GM18870 (cell line): ENCODE data around the gene SLC11A2.
"Not testable (repeated sequence)": the region's sequence is repeated elsewhere in the genome, so short reads cannot be mapped to it uniquely, and the experiment has no call there.

Source experiments
- ATAC-seq: cut with Tn5 transposase; IDR thresholded peaks from one replicate; pipeline ENCODE4 v1.9.1; 2021; ENCODE audit warnings: moderate library complexity; ENCODE audit not compliant: unreplicated experiment

Gene SLC11A2

DNA sequence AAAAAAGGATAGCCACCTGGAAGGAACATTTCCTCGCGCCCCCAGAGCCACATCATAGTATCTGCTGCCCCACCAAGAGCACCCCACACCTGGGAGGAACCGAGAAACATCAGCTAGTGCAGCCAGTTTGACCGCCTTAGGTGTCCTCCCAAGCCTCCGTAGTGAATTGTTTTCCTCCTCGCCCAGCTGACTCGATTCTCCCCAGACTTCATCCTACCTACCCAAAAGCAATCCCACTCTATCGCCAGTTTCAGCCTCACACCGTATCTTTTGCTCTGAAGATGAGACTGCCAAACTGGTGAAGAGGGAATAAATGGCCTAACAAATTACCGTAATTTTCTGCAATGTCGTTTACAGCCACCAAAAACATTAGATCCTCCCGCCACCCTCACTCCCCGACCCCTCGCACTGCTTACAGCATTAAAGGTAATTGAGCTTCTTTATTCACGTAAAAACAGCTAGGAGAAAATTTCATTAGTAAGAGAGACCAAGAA is 1.2 kb upstream of the SLC11A2 start:
- no peak for ATAC-seq

DNA sequence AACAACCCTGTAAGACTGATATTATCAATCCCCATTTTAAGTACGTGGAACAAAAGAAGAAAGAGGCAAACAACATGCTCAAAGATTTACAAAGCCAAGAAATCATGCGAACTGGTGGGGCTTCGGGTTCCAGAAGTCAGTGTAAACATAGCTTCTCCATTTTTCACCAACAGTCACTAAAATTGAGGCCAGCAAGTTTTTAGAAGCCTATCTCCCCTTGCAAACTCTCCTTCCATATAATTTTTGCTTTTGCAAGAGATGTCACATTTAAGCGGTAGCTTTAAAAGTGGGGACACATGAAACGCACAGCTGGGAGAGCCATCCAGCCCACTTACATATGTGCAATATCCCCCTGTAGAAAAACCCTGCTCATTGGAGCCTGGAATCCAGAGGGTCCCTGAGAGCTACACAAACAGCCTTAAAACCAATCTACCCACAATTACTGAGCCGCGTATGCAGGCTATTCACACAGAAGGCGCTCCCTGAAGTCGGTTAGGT is 797 bp downstream of the SLC11A2 start:
- no peak for ATAC-seq

DNA sequence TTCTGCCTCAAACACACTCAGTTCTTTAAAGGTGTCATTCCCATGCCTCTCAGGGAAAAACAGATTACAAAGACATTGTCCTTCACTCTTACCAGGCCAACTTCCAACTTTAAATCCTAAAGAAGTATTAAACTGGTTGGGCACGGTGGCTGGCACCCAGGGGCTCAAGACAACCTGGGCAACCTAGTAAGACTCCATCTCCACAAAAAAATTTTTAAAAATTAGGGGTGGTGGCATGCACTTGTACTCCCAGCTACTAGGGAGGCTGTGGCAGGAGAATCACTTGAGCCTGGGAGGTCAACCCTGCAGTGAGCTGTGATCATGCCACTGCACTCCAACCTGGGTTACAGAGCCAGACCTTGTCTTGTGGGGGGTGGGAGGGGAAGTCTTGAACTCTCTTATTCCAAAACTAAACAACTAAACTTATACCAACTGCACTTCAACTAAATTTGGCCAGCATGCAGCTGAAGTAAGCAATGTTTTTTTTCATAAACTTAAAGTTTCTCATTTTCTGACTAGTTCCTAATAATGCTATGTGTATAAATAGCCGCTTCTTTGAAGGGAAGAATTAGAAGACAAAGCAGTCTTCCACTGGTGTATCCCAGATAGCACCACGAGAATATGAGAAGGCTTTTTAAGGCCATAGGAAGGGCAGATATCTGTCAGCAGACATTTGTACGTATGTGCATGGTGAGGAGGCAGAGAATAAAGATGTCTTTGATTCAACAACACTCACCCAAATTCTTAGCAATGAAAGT is 2.4 kb downstream of the SLC11A2 start:
- no peak for ATAC-seq

DNA sequence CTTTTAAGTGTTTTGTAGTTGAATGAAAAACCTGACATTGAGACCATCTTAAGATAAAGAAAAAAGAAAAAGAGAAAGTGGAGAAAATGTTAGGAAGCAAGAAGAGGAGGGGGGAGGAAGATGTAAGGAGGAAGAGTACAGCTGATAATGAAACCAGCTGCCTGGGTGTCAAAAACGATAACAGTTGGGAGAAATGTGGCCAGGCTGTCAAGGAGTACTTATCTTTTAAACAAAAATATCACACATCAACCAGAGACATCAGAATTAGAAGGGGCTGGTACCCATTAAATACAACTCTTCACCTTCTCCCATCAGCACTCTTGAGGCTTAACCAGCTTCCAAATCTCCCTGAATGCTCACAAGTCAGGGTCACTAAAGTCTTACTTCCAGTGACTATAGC is 4.5 kb downstream of the SLC11A2 start:
- no peak for ATAC-seq

DNA sequence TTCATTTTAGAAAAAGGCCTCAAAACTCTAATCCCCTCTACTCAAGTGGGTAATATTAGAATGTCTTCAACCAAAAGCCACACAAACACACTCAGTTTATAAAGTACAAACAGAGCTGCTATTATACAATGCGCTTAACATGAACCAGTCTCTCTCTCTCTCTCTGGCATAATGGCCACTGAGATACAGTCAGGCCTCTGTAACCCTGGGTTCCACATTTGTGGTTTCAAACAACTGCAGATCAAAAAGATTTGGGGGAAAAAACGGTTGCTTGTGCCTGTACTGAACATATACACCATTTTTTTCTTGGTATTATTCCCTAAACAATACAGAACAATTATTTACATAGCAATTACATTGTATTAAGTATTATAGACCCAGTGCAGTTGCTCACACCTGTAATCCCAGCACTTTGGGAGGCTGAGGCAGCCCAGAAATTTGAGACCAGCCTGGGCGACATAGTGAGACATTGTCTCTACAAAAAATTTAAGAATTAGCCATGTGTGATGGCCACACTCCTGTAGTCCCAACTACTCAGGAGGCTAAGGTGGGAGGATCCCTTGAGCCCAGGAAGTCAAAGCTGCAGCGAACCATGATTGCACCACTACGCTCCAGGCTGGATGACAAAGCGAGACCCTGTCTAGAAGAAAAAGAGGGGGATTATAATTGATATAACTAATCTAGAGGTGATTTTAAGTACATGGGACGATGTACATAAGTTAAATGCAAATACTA is 5.6 kb downstream of the SLC11A2 start:
- no peak for ATAC-seq

DNA sequence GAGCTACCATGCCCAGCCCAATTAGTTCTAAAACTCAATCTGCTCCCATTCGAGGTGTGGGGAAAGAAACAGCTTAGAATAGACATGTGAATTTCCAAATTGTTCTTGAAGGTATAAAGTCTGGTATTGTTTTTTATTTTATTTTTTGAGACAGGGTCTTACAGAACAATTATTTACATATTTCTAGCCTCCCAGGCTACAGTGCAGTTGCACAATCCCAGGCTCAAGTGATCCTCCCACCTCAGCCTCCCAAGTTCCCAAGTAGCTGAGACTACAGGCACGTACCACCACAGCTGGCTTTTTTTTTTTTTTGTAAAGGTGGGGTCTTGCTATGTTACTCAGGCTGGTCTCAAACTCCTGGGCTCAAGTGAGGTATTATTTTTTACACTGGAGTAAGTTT is 6.3 kb downstream of the SLC11A2 start:
- ATAC-seq = no peak

DNA sequence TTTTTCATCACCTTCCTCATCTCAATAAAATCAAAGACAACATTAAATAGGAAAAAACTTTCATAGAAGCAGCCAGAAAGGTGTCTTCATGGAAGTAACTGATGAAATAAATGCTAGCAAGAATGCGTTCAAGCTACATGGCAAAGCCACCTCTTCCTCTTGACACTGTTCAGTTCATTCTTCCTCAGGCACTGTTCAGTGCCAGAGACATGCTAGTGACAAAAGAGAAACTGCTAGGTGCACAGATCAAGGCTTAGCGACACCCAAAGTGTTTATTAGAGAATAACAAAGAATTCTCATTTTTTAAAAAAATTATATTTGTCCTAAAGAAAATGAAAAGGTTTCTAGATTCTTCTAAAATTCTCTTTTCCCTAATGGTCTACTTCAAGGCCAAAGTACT is 7.2 kb downstream of the SLC11A2 start:
- no peak for ATAC-seq

DNA sequence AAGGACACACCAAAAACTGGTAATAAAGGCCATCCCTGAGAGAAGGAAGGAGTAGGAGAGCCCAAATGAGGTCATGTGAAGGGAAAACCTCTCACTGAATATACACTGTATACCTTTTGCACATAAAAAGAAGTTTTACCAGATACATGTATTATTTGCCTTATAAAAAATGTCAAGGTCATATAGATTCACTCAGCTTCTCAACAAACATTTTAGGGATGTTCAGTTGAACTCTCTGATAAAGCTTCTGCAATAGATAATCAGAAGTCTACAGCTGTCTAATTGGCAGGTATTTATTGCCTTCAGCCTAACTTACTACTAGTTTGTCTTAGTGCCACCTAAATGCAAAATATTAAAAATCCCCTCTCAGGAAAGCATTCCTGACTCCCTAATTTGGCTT is 8.7 kb downstream of the SLC11A2 start:
- ATAC-seq = no peak

DNA sequence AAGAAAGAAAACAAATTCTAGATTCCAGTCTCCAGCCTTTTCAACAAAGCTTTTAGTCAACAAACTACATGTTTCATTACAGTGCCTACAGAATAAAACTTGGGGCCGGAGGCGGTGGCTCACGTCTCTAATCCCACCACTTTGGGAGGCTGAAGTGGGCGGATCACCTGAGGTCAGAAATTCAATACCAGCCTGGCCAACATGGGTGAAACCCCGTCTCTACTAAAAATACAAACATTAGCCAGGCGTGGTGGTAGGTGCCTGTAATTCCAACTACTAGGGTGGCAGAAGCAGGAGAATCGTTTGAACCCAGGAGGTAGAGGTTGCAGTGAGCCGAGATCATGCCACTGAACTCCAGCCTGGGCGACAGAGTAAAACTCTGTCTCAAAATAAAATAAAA is 11.7 kb downstream of the SLC11A2 start:
- ATAC-seq = not testable (repeated sequence)

DNA sequence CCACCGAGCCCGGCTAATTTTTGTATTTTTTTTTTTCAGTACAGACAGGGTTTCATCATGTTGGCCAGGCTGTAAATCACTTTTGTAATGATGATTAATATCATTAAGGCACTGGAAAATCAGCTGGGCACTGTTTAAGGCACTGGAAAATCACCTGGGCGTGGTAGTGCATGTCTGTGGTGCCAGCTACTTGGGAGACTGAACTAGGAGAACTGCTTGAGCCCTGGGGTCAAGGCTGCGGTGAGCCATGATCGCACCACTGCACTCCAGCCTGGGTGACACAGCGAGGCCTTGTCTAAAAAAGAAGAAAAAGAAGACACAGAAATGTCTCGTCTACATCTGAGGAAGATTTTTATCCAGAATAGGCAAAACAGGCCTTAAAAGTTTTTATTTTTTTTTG is 12.7 kb downstream of the SLC11A2 start:
- no peak for ATAC-seq

DNA sequence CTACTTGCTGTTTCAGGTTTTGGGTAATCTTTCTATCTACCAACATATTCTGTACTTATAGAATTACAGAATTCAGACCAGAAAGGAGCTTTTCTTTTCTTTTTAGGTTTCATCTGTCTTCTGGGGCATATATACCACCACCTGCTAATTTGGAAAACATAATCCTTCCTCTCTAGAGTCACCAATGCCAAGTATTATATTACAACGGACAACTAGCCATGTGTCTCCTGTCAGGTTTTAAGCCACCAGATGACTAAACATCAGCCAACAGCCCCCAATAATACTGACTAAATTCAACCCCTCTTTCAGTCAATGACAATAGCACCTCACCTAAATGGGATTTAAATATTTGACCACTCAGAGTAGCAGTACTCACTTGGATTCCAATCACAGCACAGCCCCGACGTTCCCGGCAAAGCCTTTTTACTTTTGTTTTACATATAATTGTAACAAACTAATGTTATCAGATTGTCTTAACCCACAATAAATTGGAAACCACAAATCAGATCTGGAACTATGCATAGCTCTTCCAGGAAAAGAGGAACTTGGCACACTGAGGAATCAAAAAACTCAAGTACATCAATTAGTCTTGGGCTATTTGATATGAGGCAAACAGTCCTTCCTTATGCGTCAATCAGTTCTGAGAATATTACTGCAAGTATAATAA is 13.5 kb downstream of the SLC11A2 start:
- ATAC-seq = no peak

DNA sequence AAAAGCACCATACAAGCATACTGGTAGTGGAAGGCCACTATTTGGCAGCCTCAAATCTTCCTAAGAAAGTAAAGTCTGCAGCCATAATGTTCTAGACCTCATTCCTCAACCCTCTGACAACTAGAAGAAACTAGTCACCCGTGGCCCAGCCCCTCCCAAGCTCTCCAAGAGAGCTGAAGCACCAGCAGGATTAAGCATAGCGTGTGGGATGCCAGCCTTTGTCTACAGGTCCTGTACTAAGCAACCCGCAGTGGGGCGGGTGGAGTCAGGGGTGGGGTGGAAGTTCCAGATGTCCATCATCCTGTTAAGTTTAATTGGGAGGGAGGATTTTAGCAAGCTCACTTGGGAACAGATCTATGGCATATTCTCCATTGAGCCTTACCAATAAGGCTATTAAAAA is 14.2 kb downstream of the SLC11A2 start:
- no peak for ATAC-seq

DNA sequence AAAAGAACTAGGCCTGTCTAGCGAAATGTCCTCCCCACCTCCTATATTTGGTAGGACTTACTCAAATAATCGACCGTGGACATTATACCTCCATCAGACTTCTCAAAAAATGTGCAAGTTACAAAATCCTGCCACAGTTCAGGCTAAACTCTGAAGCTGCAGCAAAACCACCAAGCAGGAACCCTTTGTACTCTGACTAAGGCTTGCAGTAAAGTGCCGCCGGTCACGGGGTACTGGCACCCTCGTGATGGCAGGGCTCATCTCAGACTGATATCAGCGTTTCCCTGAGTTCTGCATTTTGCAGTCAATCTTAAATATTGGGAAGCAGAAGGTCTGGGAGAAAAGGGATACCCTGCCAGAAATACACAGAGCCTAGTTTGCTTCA is 17.1 kb downstream of the SLC11A2 start:
- ATAC-seq = no peak

DNA sequence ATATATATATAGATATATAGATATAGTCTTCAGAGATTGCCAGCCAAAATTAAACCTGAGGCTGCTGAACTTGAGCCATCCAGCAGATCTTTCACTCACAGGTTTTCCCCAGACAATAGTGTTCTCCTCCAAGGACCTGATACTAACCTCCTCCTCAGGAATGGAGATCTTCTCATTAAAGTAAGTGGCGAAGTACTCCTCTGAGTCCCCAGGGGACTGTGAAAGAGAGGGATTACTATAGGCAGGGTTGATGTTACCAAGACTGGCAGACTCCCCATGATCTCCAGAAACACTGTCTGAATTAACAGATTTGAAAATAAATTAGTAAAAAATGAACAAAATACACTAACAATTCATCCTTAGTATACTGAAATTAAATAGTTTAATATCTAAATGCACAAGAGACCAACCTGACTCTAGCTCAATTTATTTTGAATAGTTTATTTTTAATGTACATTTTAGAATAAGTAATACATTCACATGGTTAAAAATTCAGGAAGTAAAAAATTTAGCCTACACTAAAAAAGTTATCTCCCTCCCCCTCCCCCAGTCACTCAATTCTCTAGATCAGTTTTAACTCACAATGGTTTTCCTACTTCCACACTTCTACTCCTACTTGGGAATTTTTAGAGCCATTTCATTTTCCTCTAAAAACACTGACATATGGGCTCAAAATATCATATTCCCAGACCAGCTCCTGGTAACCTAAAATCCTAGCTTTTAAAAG is 17.7 kb downstream of the SLC11A2 start:
- no peak for ATAC-seq

DNA sequence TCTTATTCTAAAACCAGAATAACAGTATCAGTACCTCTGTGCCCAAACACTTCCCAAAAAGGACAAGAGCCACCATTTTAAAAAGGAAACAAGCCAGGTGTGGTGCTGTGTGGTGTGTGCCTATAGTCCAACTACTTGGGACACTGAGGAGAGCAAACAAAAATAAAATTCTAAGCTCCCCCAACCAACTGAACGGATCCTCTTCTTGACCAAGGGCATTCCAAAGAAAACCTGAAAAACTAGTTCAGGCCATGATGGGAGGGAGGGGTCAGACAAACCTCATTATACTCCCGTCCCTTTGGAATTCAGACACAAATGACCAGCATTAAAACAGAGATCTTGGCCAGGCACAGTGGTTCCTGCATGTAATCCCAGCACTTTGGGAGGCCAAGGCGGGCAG is 20.5 kb downstream of the SLC11A2 start:
- no peak for ATAC-seq

DNA sequence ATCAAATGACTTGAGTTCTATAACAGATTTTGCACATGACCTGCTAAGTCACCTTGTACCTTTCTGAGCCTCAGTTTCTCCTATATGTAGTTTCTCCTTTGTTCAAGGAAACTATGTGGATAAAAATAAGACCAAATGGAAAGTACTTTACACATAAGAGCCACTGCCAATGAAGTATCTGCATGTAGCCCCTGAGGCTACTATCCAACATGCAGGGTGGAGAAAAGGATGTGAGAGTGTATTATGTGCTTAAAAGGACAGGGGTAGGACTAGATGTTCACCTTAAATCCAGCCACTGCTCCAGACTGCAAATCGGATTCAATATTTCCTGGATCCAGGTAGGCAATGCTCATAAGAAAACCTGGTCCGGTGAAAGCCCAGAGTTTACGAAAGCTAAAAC is 21.2 kb downstream of the SLC11A2 start:
- no peak for ATAC-seq

DNA sequence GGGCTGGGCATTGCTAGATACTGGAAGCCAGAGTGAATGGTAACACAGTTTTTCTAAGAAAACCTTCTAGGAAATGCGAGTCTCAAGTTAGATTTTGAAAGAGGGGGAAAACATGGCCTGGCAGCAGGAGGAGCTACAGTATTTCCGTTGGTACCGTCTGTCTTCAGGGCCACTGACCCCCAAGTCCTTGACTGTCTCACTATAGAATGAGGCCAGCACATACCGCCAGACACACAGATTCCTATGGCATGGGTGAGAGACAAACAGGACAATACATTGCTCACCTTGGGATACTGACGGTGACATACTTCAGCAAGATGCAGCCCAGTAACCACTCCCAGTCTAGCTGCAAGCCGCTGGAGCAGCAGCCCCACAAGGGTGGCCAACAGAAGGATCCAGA is 21.7 kb downstream of the SLC11A2 start:
- no peak for ATAC-seq

DNA sequence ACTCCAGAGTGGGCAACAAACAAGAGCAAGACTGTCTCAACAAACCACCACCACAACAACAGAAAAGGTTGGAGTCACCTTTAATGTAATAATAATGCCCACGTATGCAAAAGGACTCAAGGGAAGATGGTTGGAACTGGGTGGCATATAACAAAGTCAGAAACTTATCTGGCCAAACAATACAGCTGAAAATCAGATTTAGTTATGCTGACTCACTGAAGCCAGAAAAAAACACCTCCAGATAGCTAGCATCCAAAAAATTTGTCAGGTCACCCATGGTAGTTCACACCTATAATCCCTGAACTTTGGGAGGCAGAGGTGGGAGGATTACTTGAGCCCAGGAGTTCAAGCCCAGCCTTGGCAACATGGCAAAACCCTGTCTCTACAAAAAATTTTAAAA is 24.4 kb downstream of the SLC11A2 start:
- no peak for ATAC-seq

DNA sequence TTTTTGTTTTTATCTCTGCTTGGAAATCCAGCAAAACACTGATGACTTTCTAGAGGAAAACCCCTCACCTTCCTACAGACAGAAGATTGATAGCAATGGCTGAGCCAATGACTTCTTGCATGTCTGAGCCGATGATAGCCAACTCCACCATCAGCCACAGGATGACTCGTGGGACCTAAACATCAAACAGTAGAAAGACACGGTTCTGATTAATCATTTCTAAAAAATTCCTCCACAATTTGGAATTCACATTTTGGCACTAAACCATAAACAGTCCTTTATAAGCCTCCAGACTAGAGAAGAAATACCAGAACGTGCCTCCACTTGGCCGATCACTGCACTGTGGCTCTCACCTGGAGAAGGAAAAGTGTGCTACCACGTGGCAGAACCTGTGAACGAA is 25.9 kb downstream of the SLC11A2 start:
- no peak for ATAC-seq

DNA sequence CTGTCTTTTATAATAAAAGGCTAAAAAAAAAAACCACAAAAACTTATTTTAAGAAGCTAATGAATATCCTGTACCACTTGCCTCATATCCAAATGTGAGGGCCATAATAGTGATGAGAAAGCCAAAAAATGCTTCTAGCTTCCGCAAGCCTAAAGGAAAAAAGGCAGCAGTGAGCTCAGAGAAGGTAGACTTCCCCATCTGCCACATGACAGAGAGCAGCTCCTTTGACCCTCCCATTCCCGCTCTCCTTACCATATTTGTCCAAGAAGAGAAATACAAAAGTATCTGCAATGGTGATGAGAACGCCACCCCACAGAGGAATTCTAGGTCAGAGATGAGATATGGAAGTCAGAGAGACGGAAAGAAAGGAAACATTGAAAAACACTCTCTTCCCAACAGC is 27.1 kb downstream of the SLC11A2 start:
- no peak for ATAC-seq

DNA sequence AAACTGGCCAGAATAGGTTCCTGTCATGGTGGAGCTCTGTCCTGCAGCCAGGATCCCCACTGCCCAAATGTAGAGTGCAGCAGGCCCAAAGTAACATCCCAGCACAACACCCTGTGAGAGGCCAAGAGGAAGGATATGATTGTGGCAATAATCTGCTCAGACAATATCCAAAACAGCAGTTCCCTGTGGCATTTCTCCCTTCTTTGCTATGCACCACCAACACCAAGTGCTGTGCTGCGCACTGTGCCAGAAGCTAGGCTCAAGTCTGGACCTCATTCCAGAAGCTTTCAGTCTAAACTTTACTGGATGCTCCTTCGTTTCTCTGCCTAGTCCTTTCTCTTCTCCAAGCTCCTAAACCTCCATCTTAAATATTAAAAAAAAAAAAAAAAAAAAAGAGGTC is 33.4 kb downstream of the SLC11A2 start:
- ATAC-seq = no peak
